CD4-positive, alpha-beta T cell treated with Interferon alpha-2 for 1 hour (primary cell): Measurements from ENCODE around the gene MPG.

Source experiments
- DNase-seq, 2 donors: peaks; one replicate each; pipeline ENCODE4 v3.0.0-alpha.2; 2020 to 2022

Gene MPG

GRCh38 chr16:118857-119256 is 40.8 kb downstream of the MPG start:
- DNase-seq = no peak

GRCh38 chr16:119295-119694 is 41.3 kb downstream of the MPG start:
- DNase-seq = no peak

- DNase-seq = no peak
Measured at GRCh38 chr16:119835-120491, 41.9 kb downstream of the MPG start.

- DNase-seq = no peak
Measured at GRCh38 chr16:120756-121155, 42.7 kb downstream of the MPG start.

- no peak for DNase-seq
Measured at GRCh38 chr16:122361-122760, 44.3 kb downstream of the MPG start.

- peak; percentile 27 to 40 for DNase-seq
Measured at GRCh38 chr16:123558-124350, 45.7 kb downstream of the MPG start.

- DNase-seq = no peak
Measured at GRCh38 chr16:125011-125410, 47.0 kb downstream of the MPG start.

- no peak for DNase-seq
Measured at GRCh38 chr16:129075-129474, 51.0 kb downstream of the MPG start.

GRCh38 chr16:130533-131173 is 52.6 kb downstream of the MPG start:
- no peak for DNase-seq

GRCh38 chr16:132120-132519 is 54.1 kb downstream of the MPG start:
- DNase-seq = no peak

GRCh38 chr16:133716-134115 is 55.7 kb downstream of the MPG start:
- no peak for DNase-seq
